Osteoblast (primary cell): ENCODE measurements around the gene NT5C2. TPM values are rescaled to one million over a fixed set of nuclear protein-coding genes. Genes with fewer than 3 reads are reported as not detected.

Experiments used
- DNase-seq: peaks from one replicate; pipeline ENCODE4 v3.0.0; 2011; ENCODE audit warnings: low spot score, mixed read lengths; ENCODE audit not compliant: insufficient read length; ENCODE audit errors: missing footprints
- H2AFZ ChIP-seq: 2 replicates; pipeline ENCODE4 v1.6.0; 2011; ENCODE audit warnings: mild to moderate bottlenecking, low read length
- H3K27ac ChIP-seq: 2 replicates; pipeline ENCODE4 v1.5.1; 2011; ENCODE audit warnings: mild to moderate bottlenecking, low read depth, low read length, moderate library complexity
- H3K27me3 ChIP-seq: 2 replicates; pipeline ENCODE4 v1.6.0; 2012; ENCODE audit warnings: mild to moderate bottlenecking, control low read depth, inconsistent platforms, low read length, moderate library complexity; ENCODE audit not compliant: insufficient read depth
- H3K36me3 ChIP-seq: 2 replicates; pipeline ENCODE4 v1.5.1; 2011; ENCODE audit warnings: mild to moderate bottlenecking, low read length, control low read depth, moderate library complexity; ENCODE audit not compliant: insufficient read depth
- H3K4me1 ChIP-seq: 2 replicates; pipeline ENCODE4 v1.5.1; 2011; ENCODE audit warnings: mild to moderate bottlenecking, low read length, control low read depth, moderate library complexity; ENCODE audit not compliant: insufficient read depth
- H3K4me2 ChIP-seq: 2 replicates; pipeline ENCODE4 v1.6.0; 2011; ENCODE audit warnings: mild to moderate bottlenecking, low read length; ENCODE audit not compliant: insufficient read depth
- H3K4me3 ChIP-seq: fragments of 200-600 bp; sonication (generic); 3 replicates; pipeline ENCODE4 v1.5.1; 2012; ENCODE audit warnings: mild to moderate bottlenecking, low read length, inconsistent platforms; ENCODE audit not compliant: insufficient read depth
- H3K79me2 ChIP-seq: 2 replicates; pipeline ENCODE4 v1.6.0; 2012; ENCODE audit warnings: mild to moderate bottlenecking, low read length, control low read depth, inconsistent platforms; ENCODE audit not compliant: insufficient read depth
- H3K9me3 ChIP-seq: 2 replicates; pipeline ENCODE4 v1.5.1; 2011; ENCODE audit warnings: low read depth, low read length, control low read depth
- H4K20me1 ChIP-seq: 2 replicates; pipeline ENCODE4 v1.6.0; 2012; ENCODE audit warnings: mild to moderate bottlenecking, low read length, control low read depth; ENCODE audit not compliant: insufficient read depth
- CTCF ChIP-seq: IDR thresholded peaks from 2 replicates; pipeline ENCODE4 v1.5.1; 2011; ENCODE audit warnings: mild to moderate bottlenecking, low read depth, low read length, moderate library complexity; ENCODE audit errors: extremely low read depth
- total RNA-seq: library from RNA; depleted of rRNA; stranded (reverse); fragments of >200 nt; gene quantifications from 2 replicates; pipeline ENCODE4 v1.2.3, GENCODE V29; 2012

NT5C2 gene
- total RNA-seq, 1 donor, result 94.1 TPM

- H3K9me3 ChIP-seq, result no peaks in the 10 kb centered on the region
- no peak for TF ChIP-seq CTCF
- H4K20me1 ChIP-seq, result no peaks in the 10 kb centered on the region
- H3K4me3 ChIP-seq, result no peak overlapping the region
- H3K27ac ChIP-seq, result no peak overlapping the region
- H3K4me2 ChIP-seq, result no peak overlapping the region
- H3K36me3 ChIP-seq, result peaks cover 49% of the 10 kb centered on the region
- DNase-seq, result no peak
- no peak overlapping the region for H2AFZ ChIP-seq
- H3K79me2 ChIP-seq, result peaks cover 20% of the 10 kb centered on the region
- no peaks in the 10 kb centered on the region for H3K27me3 ChIP-seq
- no peaks in the 10 kb centered on the region for H3K4me1 ChIP-seq
Observed at GRCh38 chr10:103104721-103105120, 88.4 kb downstream of the NT5C2 start.

- no peak overlapping the region for H3K27ac ChIP-seq
- H2AFZ ChIP-seq, result no peak overlapping the region
- H3K27me3 ChIP-seq, result no peaks in the 10 kb centered on the region
- DNase-seq, result no peak
- no peaks in the 10 kb centered on the region for H3K9me3 ChIP-seq
- TF ChIP-seq CTCF, result no peak
- H3K4me2 ChIP-seq, result no peak overlapping the region
- no peaks in the 10 kb centered on the region for H4K20me1 ChIP-seq
- peaks cover 13% of the 10 kb centered on the region for H3K79me2 ChIP-seq
- no peak overlapping the region for H3K4me3 ChIP-seq
- H3K36me3 ChIP-seq, result peaks cover 57% of the 10 kb centered on the region
- H3K4me1 ChIP-seq, result no peaks in the 10 kb centered on the region
Observed at GRCh38 chr10:103103989-103104388, 89.1 kb downstream of the NT5C2 start.

- Histone ChIP-seq H3K4me1 (no peaks in the 10 kb centered on the region), H3K9me3 (no peaks in the 10 kb centered on the region), H3K4me2 (no peak overlapping the region), H3K79me2 (peaks cover 7% of the 10 kb centered on the region), H3K4me3 (no peak overlapping the region), H3K36me3 (peaks cover 75% of the 10 kb centered on the region), H3K27ac (no peak overlapping the region), H4K20me1 (no peaks in the 10 kb centered on the region), H2AFZ (no peak overlapping the region), H3K27me3 (no peaks in the 10 kb centered on the region)
- DNase-seq, result no peak
- no peak for TF ChIP-seq CTCF
Observed at GRCh38 chr10:103102195-103102594, 90.9 kb downstream of the NT5C2 start.

GRCh38 chr10:103100620-103101019 lies 92.5 kb downstream of the NT5C2 start:
- Histone ChIP-seq H3K27ac (no peak overlapping the region), H3K9me3 (no peaks in the 10 kb centered on the region), H2AFZ (no peak overlapping the region), H3K4me1 (no peaks in the 10 kb centered on the region), H3K27me3 (no peaks in the 10 kb centered on the region), H3K79me2 (peaks cover 2% of the 10 kb centered on the region), H3K4me3 (no peak overlapping the region), H4K20me1 (no peaks in the 10 kb centered on the region), H3K4me2 (no peak overlapping the region), H3K36me3 (peaks cover 80% of the 10 kb centered on the region)
- no peak for TF ChIP-seq CTCF
- no peak for DNase-seq
